Muscle layer of duodenum (tissue), 2 donors: ENCODE data around the gene EME2.

Experiments used
- H3K27ac ChIP-seq: one replicate; pipeline ENCODE4 v1.7.0; 2013; ENCODE audit warnings: mild to moderate bottlenecking, low read length
- H3K27me3 ChIP-seq: one replicate; pipeline ENCODE4 v1.7.0; 2013; ENCODE audit warnings: low read depth, mild to moderate bottlenecking, control low read depth, low read length
- H3K36me3 ChIP-seq, 2 donors: one replicate each; pipeline ENCODE4 v1.7.0; 2013; ENCODE audit warnings: low read length in 2 of 2, control low read depth in 1 of 2, mild to moderate bottlenecking in 1 of 2; ENCODE audit not compliant: insufficient read depth in 2 of 2, control insufficient read depth in 1 of 2
- H3K4me1 ChIP-seq, 2 donors: one replicate each; pipeline ENCODE4 v1.7.0; 2013; ENCODE audit warnings: low read length in 2 of 2, mild to moderate bottlenecking in 2 of 2, control low read depth in 1 of 2, moderate library complexity in 1 of 2; ENCODE audit not compliant: insufficient read depth in 2 of 2, control insufficient read depth in 1 of 2
- H3K4me3 ChIP-seq, 2 donors: one replicate each; pipeline ENCODE4 v1.7.0; 2013; ENCODE audit warnings: low read length in 2 of 2, low read depth in 1 of 2, mild to moderate bottlenecking in 1 of 2
- H3K9me3 ChIP-seq, 2 donors: one replicate each; pipeline ENCODE4 v1.7.0; 2013; ENCODE audit warnings: low read length in 2 of 2, control low read depth in 1 of 2, mild to moderate bottlenecking in 1 of 2; ENCODE audit not compliant: control insufficient read depth in 1 of 2
- donor health status: healthy.

The EME2 gene

GRCh38 chr16:1818873-1819525 is 46.4 kb downstream of the EME2 start:
- Histone ChIP-seq H3K4me3 (no peak overlapping the region), H3K27me3 (no peaks in the 10 kb centered on the region), H3K36me3 (peaks cover 17 to 74% of the 10 kb centered on the region in 2 donors), H3K4me1 (peaks cover 0 to 4% of the 10 kb centered on the region in 2 donors), H3K27ac (no peak overlapping the region), H3K9me3 (no peaks in the 10 kb centered on the region)

DNA sequence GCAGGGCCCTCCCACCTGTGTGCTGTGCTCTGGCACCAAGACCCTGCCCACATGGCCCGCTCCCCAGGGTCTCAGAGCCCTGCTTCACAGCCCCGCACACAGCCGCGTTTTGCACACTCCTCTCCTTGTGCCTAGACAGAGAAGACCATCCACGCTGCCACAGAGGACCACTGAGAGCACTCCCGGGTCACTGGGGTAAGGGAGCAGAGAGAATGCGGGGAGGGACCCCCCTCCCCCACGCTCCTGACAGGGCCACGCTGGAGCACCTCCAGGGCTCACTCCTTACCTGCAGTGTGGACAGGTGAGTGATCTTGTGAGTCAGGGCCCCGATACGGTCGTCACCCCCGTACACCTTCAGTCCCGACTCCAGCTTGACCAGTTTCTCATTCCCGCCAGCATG is 47.0 kb downstream of the EME2 start:
- Histone ChIP-seq H3K27ac (no peak overlapping the region), H3K4me1 (peaks cover 0 to 10% of the 10 kb centered on the region in 2 donors), H3K27me3 (no peaks in the 10 kb centered on the region), H3K9me3 (no peaks in the 10 kb centered on the region), H3K4me3 (no peak overlapping the region), H3K36me3 (peaks cover 17 to 74% of the 10 kb centered on the region in 2 donors)

DNA sequence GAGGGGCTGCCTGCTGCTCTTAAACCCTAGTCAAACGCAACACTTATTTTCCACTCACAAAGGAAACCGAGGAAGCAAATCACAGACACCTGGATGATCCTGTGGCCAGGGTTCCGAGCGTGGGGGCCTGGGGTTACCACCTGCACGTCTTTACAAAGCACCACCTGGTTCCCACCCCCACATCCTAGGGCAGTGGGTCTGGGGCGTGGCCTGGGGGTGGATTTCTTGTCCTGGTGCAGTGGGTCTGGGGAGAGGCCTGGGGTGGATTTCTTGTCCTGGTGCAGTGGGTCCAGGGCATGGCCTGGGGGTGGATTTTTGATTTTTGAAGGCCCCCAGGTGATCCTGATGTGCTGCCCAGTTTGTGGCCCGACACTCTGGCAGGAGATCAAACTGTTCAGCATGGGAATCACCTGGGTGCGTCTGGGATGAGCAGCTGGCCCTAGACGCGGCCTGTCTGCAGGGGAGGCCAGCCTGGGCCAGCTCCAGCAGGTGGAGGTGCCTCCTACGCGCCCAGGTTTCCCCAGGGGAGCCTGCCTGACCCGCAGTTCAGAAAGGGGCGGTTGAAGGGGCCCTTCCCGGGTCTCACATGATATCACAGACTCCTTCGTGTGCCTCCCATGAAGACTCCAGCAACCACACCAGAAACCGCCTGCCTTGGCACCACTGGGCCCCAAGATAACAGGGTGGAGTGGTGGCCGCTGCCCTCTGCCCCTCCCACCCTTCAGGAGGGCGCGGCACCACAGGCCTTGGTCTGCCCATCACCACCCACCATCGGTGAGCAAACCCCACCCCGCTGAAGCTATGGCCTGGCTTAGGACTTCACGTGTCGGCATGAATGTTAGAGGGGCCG is 47.7 kb downstream of the EME2 start:
- no peaks in the 10 kb centered on the region for H3K9me3 ChIP-seq
- no peak overlapping the region for H3K4me3 ChIP-seq
- peaks cover 12 to 68% of the 10 kb centered on the region in 2 donors for H3K36me3 ChIP-seq
- H3K4me1 ChIP-seq = peaks cover 2 to 17% of the 10 kb centered on the region in 2 donors
- H3K27ac ChIP-seq = no peak overlapping the region
- no peaks in the 10 kb centered on the region for H3K27me3 ChIP-seq

DNA sequence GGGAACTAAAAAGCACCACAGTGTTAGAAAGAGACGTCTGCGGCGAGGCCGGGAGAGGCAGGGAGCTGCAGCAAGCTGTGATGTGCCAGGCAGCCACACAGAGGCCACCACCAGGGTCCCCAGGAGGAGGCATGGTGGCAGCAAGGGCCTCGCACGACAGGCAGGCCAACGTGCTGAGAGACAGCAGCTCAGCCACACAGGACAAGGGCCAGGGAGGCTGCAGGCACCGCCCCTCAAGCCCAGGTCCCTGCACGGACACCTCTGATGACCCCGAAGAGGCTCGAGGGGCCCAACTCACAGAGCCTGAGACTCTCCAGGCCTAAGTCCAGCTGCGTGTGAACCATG is 48.3 kb downstream of the EME2 start:
- H3K4me1 ChIP-seq = peaks cover 3 to 23% of the 10 kb centered on the region in 2 donors
- no peak overlapping the region for H3K27ac ChIP-seq
- H3K27me3 ChIP-seq = no peaks in the 10 kb centered on the region
- no peak overlapping the region for H3K4me3 ChIP-seq
- H3K36me3 ChIP-seq = peaks cover 11 to 65% of the 10 kb centered on the region in 2 donors
- H3K9me3 ChIP-seq = no peaks in the 10 kb centered on the region

- no peak overlapping the region for H3K27ac ChIP-seq
- H3K27me3 ChIP-seq = no peaks in the 10 kb centered on the region
- H3K4me3 ChIP-seq = no peak overlapping the region
- no peaks in the 10 kb centered on the region for H3K9me3 ChIP-seq
- H3K36me3 ChIP-seq = peaks cover 4 to 55% of the 10 kb centered on the region in 2 donors
- H3K4me1 ChIP-seq = peaks cover 3 to 23% of the 10 kb centered on the region in 2 donors
Measured at GRCh38 chr16:1821861-1822611, 49.4 kb downstream of the EME2 start.

DNA sequence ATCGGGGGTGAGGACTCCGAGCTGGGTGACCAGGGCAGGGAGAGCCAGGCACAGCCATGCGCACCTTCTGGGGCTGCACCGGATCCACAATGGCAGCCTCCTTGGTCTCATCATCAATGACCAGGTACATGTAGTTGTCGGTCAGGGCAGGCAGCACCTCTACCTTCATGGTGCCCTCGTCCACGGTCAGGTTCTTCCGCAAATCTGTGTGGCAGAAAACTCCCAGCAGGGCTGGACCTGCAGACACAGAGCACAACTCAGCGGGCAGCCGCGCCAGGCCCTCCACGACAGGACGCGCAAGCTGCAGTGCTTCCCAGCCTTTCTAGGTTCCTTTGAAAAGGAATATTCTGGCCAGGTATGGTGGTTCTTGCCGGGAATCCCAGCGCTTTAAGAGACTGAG is 50.2 kb downstream of the EME2 start:
- no peak overlapping the region for H3K27ac ChIP-seq
- no peak overlapping the region for H3K4me3 ChIP-seq
- H3K9me3 ChIP-seq = no peaks in the 10 kb centered on the region
- H3K36me3 ChIP-seq = peaks cover 4 to 47% of the 10 kb centered on the region in 2 donors
- H3K4me1 ChIP-seq = peaks cover 3 to 26% of the 10 kb centered on the region in 2 donors
- H3K27me3 ChIP-seq = no peaks in the 10 kb centered on the region

GRCh38 chr16:1823821-1824220 is 51.2 kb downstream of the EME2 start:
- peaks cover 11 to 37% of the 10 kb centered on the region in 2 donors for H3K4me1 ChIP-seq

GRCh38 chr16:1825381-1825863 is 52.8 kb downstream of the EME2 start:
- Histone ChIP-seq H3K4me1 (peaks cover 17 to 52% of the 10 kb centered on the region in 2 donors), H3K4me3 (peak overlapping the region; percentile 64 to 65), H3K36me3 (peaks cover 4 to 23% of the 10 kb centered on the region in 2 donors), H3K27me3 (no peaks in the 10 kb centered on the region), H3K9me3 (no peaks in the 10 kb centered on the region), H3K27ac (no peak overlapping the region)

More at GRCh38 chr16:1823821-1824220, 51.2 kb downstream of the EME2 start:
- H3K27ac ChIP-seq = no peak overlapping the region
- H3K27me3 ChIP-seq = no peaks in the 10 kb centered on the region
- no peaks in the 10 kb centered on the region for H3K9me3 ChIP-seq
- H3K36me3 ChIP-seq = peaks cover 4 to 38% of the 10 kb centered on the region in 2 donors
- H3K4me3 ChIP-seq = no peak overlapping the region
